GM12891 (cell line): Measurements from ENCODE around the gene SLC35C1.
"Not testable (repeated sequence)": the region's sequence is repeated elsewhere in the genome, so short reads cannot be mapped to it uniquely, and the experiment has no call there.

Source experiments
- DNase-seq: peaks from one replicate; pipeline ENCODE4 v3.0.0; 2011; ENCODE audit warnings: low spot score; ENCODE audit not compliant: insufficient read length
- FAIRE-seq: peaks from 2 replicates; lab custom pipeline; 2011; peaks lifted over from hg19 to GRCh38; lab: Jason Lieb, UNC
- PAX5 ChIP-seq: IDR thresholded peaks from 2 replicates; pipeline ENCODE4 v1.6.1; 2011; ENCODE audit warnings: low read length, moderate library complexity, mild to moderate bottlenecking; ENCODE audit not compliant: insufficient read depth, severe bottlenecking
- POLR2A ChIP-seq: IDR thresholded peaks from 2 replicates; pipeline ENCODE4 v1.6.1; 2011; ENCODE audit warnings: low read depth, low read length, control low read depth
- POLR2AphosphoS5 ChIP-seq: IDR thresholded peaks from 2 replicates; pipeline ENCODE4 v1.6.1; 2011; ENCODE audit warnings: low read depth, low read length, control low read depth
- POU2F2 ChIP-seq: IDR thresholded peaks from 2 replicates; pipeline ENCODE4 v1.6.1; 2011; ENCODE audit warnings: low read depth, mild to moderate bottlenecking, control low read depth, low read length, moderate library complexity
- SPI1 ChIP-seq: IDR thresholded peaks from 2 replicates; pipeline ENCODE4 v1.6.1; 2011; ENCODE audit warnings: low read depth, low read length, control low read depth
- TAF1 ChIP-seq: IDR thresholded peaks from 2 replicates; pipeline ENCODE4 v1.6.1; 2011; ENCODE audit warnings: low read depth, low read length, control low read depth

SLC35C1 gene

DNA sequence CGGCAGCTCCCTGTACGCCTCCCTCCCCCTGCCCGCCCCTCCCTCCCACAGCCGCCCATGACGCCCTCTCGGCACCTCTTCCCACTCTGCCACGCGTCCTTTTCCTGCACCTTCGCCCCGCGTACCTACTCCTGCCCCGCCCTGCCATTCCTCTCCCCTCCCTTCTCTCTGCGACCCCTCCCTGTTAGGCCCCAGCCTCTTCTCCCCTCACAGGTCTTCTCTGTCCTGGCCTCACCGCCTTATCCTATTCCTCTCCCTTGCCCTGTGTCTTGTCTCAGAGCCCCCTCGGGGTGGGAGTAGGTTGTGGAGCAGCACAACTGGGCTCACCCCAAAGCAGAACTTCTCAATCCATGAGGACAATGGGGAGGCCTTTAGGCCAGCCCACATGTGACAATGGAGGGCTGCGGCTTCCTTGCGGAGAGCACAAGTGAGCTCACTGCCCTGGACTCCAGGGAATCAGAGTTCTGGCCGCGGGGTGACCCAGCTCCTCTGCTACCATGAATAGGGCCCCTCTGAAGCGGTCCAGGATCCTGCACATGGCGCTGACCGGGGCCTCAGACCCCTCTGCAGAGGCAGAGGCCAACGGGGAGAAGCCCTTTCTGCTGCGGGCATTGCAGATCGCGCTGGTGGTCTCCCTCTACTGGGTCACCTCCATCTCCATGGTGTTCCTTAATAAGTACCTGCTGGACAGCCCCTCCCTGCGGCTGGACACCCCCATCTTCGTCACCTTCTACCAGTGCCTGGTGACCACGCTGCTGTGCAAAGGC lies 539 bp downstream of the SLC35C1 start:
- DNase-seq, result no peak
- peak; percentile 16 for FAIRE-seq
- TF ChIP-seq POLR2AphosphoS5, result no peak
- no peak for TF ChIP-seq POU2F2
- TF ChIP-seq POLR2A, result no peak
- TF ChIP-seq SPI1, result no peak
- no peak for TF ChIP-seq TAF1
- no peak for TF ChIP-seq PAX5

GRCh38 chr11:45806072-45806933 lies 1.4 kb downstream of the SLC35C1 start:
- TF ChIP-seq POLR2AphosphoS5, result no peak
- no peak for TF ChIP-seq POLR2A
- TF ChIP-seq SPI1, result no peak
- TF ChIP-seq POU2F2, result no peak
- TF ChIP-seq TAF1, result no peak
- TF ChIP-seq PAX5, result no peak
- DNase-seq (no peak), FAIRE-seq (no peak)

DNA sequence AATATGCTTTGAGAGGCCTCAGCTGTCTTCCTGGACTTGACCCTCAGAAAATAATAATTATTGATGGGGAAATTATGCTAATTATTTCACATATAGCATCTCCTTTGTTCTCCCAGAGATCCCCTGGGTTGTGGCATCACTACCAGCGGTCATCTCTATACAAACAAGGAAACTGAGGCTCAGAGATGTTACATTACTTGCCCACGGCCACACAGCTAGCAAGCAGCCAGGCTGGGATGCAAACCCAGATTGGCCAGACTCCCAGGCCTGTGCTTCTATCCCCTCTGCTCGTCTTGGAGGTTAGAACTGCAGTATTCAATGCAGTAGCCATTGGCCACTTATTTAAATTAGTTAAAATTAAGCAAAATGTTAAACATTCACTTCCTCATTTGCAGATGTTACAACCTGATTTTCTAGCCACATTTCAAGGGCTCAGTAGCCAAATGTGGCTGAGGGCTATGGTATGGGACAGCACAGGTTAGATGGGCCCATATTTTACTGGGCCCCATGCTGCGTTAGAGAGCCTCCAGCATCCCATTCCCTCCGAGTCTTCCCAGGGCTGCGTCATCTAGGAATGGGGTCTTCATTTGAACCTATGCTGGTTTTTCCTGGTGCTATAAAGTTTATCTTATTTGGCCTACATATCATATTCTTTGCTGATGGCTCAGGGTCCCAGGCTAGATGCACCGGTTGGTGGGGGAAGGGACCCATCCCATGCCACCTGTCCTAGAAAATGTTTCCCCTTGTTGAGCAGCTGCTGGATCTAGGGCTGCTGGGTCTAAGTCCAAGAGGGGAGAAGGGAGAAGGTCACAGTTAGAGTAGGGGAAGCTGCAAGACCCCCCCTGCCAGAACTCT lies 2.2 kb downstream of the SLC35C1 start:
- no peak for FAIRE-seq
- no peak for DNase-seq
- peak; percentile 88 for TF ChIP-seq SPI1
- no peak for TF ChIP-seq POU2F2

DNA sequence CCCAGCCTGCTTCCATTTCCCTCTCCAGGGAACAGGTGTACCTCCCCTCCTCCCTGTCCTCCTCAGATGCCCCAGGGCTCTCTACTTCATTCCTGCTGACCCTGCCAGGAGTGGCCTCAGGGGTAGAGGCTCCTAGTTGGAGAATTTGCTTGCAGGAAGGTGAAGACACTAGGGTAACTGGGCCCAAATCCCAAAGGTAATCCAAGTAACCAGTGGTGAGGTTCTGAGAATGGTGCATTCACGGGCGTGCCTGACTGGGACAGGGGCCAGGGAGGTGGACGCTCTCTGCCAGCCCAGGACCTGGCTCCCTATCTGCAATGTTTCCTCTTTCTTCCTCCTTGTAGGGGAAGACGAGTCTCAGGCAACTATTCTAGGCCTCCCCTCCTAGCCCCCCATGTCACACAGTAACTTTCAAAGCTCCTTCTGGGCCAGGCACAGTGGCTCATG lies 2.9 kb downstream of the SLC35C1 start:
- TF ChIP-seq TAF1 (no peak), POLR2AphosphoS5 (no peak), PAX5 (no peak), SPI1 (no peak), POU2F2 (no peak), POLR2A (no peak)
- FAIRE-seq (no peak), DNase-seq (no peak)

DNA sequence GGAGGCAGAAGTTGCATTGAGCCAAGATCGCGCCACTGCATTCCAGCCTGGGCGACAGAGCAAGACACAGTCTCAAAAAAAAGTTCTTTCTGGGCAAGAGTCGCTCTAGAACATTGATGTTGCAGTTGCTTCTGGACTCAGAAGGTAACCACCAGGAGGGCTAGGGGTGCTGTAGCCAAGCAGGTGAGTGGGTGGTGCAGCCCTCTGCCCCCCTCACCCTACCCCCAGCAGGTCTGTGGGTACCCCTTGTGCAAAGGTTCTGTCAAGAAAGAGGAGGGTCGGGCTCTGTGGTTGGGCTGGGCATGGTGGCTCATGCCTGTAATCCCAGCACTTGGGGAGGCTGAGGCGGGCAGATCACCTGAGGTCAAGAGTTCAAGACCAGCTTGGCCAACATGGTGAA lies 3.5 kb downstream of the SLC35C1 start:
- DNase-seq, FAIRE-seq: not testable (repeated sequence)

- no peak for DNase-seq
- no peak for FAIRE-seq
- TF ChIP-seq POU2F2 (no peak), PAX5 (no peak), SPI1 (no peak), TAF1 (no peak), POLR2A (no peak), POLR2AphosphoS5 (no peak)
Observed at GRCh38 chr11:45809456-45810395, 4.8 kb downstream of the SLC35C1 start.

DNA sequence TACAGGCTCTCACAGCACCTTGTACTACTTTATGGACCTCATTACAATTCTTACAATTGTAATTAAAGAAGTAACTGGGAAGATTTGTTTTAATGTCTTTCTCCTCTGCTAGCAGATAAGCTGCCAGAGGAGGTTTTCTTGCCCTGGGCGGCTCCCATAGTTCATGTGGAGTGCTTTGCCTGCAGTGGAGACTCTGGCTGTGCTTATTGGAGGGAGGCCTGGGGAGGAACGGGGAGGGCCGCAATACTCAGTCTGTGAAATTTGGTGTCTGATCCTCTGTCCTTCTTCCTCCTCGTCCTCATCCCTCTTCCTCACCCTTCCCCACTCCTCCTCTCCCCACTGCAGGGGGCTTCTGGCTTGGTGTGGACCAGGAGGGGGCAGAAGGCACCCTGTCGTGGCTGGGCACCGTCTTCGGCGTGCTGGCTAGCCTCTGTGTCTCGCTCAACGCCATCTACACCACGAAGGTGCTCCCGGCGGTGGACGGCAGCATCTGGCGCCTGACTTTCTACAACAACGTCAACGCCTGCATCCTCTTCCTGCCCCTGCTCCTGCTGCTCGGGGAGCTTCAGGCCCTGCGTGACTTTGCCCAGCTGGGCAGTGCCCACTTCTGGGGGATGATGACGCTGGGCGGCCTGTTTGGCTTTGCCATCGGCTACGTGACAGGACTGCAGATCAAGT lies 5.6 kb downstream of the SLC35C1 start:
- FAIRE-seq, result no peak
- DNase-seq, result no peak
- TF ChIP-seq TAF1 (no peak), POU2F2 (no peak), POLR2A (no peak), SPI1 (no peak), PAX5 (no peak), POLR2AphosphoS5 (no peak)

GRCh38 chr11:45811109-45811435 lies 6.1 kb downstream of the SLC35C1 start:
- TF ChIP-seq SPI1 (no peak), POU2F2 (no peak), PAX5 (no peak), POLR2A (no peak), TAF1 (no peak), POLR2AphosphoS5 (no peak)
- DNase-seq (no peak), FAIRE-seq (no peak)
